Measurements from ENCODE around the gene FANCM. TPM values are rescaled to one million over a fixed set of nuclear protein-coding genes. Genes with fewer than 3 reads are reported as not detected.

Gene FANCM
- total RNA-seq, 4 donors from 2014 or later, result 2.6 to 10.1 (median 6.4) TPM

DNA sequence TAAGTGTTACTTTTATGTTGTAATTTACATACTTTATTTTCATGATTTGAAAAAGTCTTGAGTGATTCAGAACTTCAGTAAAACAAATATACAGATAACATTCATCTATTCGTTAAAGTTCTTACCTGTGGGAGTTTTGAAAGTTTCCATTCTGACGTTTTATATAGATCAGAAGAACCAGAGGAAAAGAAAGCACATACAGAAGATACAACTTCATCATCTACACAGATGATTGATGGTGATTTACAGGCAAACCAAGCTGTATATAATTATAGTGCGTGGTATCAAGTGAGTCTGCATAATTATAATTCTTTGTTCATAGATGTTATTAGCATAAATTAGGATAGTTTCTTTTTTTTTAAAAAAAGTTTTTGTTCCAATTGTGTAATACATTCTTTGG is 21.4 kb upstream of the FANCM start:
- peaks cover 69% of the 10 kb centered on the region for H3K36me3 ChIP-seq
- H3K9me3 ChIP-seq, result no peaks in the 10 kb centered on the region
- DNase-seq (ENCODE audit: low spot score in 2 of 2), result no peak
- TF ChIP-seq, protein P1, sequence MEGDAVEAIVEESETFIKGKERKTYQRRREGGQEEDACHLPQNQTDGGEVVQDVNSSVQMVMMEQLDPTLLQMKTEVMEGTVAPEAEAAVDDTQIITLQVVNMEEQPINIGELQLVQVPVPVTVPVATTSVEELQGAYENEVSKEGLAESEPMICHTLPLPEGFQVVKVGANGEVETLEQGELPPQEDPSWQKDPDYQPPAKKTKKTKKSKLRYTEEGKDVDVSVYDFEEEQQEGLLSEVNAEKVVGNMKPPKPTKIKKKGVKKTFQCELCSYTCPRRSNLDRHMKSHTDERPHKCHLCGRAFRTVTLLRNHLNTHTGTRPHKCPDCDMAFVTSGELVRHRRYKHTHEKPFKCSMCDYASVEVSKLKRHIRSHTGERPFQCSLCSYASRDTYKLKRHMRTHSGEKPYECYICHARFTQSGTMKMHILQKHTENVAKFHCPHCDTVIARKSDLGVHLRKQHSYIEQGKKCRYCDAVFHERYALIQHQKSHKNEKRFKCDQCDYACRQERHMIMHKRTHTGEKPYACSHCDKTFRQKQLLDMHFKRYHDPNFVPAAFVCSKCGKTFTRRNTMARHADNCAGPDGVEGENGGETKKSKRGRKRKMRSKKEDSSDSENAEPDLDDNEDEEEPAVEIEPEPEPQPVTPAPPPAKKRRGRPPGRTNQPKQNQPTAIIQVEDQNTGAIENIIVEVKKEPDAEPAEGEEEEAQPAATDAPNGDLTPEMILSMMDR (IDR thresholded peaks at IDR 0.05), result no peak
- TF ChIP-seq POLR2AphosphoS5 (IDR thresholded peaks at IDR 0.05), result no peak
- no peak for TF ChIP-seq POLR2A (IDR thresholded peaks at IDR 0.05)
- TF ChIP-seq EP300 (IDR thresholded peaks at IDR 0.05), result no peak
- no peaks in the 10 kb centered on the region for H3K27me3 ChIP-seq
- H3K27ac ChIP-seq, result no peak overlapping the region
- WGBS, result 81% methylated on average over 3 of the region's 3 CpGs
- no peak overlapping the region for H3K4me3 ChIP-seq
- no peaks in the 10 kb centered on the region for H3K4me1 ChIP-seq

DNA sequence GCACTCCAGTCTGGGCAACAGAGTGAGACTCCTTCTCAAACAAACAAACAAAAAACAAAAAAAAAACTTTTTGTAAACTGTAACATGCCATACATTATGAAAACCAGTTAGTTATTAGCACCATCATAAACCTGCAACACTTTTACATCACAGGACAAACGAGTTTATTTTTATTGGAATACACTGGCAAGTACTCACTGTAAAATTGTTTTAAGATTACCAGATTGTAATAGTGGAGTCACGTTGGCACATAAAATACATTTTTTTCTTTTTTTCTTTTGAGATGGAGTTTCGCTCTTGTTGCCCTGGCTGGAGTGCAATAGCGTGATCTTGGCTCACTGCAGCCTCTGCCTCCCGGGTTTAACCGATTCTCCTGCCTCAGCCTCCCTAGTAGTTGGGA is 17.1 kb upstream of the FANCM start:
- Histone ChIP-seq H3K4me3 (no peak overlapping the region), H3K27ac (no peak overlapping the region), H3K27me3 (no peaks in the 10 kb centered on the region), H3K36me3 (peaks cover 83% of the 10 kb centered on the region), H3K9me3 (no peaks in the 10 kb centered on the region), H3K4me1 (no peaks in the 10 kb centered on the region)
- DNase-seq (ENCODE audit: low spot score in 2 of 2), result no peak
- TF ChIP-seq EP300 (IDR thresholded peaks at IDR 0.05) (no peak), POLR2A (IDR thresholded peaks at IDR 0.05) (no peak), POLR2AphosphoS5 (IDR thresholded peaks at IDR 0.05) (no peak)
- TF ChIP-seq, protein P1 (IDR thresholded peaks at IDR 0.05), result no peak
- 87% methylated on average over 6 of the region's 6 CpGs for WGBS

DNA sequence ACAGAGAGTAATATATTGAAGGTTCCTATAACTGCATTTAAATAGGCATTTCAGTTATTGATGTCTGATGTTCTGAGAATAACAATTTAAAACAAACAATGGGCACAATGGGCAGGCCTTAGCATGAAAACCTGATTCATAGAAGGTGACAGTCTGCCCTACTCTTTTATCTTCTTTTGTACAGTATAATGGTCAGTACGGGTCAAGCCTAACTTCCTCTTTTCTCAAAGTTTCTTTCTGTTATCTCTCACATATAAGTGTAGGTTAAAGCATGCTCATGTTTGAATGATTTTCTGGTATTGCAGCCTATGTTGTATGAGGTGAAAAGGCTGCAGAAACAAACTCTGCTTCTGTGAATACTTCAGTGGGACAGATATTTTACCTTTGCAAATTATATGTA is 15.6 kb upstream of the FANCM start:
- Histone ChIP-seq H3K4me3 (no peak overlapping the region), H3K36me3 (peaks cover 88% of the 10 kb centered on the region), H3K27me3 (no peaks in the 10 kb centered on the region), H3K27ac (no peak overlapping the region), H3K4me1 (no peaks in the 10 kb centered on the region), H3K9me3 (no peaks in the 10 kb centered on the region)
- DNase-seq (ENCODE audit: low spot score in 2 of 2), result no peak
- WGBS, result 80% methylated on average over 1 of the region's 1 CpG
- TF ChIP-seq POLR2A (IDR thresholded peaks at IDR 0.05), result no peak
- TF ChIP-seq POLR2AphosphoS5 (IDR thresholded peaks at IDR 0.05), result no peak
- no peak for TF ChIP-seq EP300 (IDR thresholded peaks at IDR 0.05)
- TF ChIP-seq, protein P1 (IDR thresholded peaks at IDR 0.05), result no peak

DNA sequence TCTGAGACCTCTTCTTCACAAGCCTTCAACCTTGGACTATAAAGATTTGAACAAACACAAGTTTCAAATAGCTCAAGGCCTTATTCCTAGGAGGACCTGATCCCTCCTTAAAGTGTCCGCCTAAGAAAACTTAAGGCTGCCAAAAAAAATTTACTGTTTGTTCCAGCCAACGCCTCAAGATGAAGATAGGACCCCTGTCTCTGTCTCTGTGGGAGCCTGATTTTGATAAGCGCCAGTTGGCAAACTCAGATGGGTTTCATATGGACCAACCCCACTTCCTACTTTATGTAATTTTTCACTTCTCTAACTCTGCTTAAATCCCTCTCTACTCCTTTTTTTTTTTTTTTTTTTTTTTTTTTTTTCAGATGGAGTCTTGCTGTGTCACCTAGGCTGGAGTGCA is 12.5 kb upstream of the FANCM start:
- Histone ChIP-seq H3K27me3 (no peaks in the 10 kb centered on the region), H3K36me3 (peaks cover 78% of the 10 kb centered on the region), H3K4me3 (no peak overlapping the region), H3K9me3 (no peaks in the 10 kb centered on the region), H3K27ac (no peak overlapping the region), H3K4me1 (no peaks in the 10 kb centered on the region)
- TF ChIP-seq EP300 (IDR thresholded peaks at IDR 0.05) (no peak), POLR2A (IDR thresholded peaks at IDR 0.05) (no peak), POLR2AphosphoS5 (IDR thresholded peaks at IDR 0.05) (no peak)
- TF ChIP-seq, protein P1 (IDR thresholded peaks at IDR 0.05), result no peak
- DNase-seq (ENCODE audit: low spot score in 2 of 2), result no peak
- 98% methylated on average over 3 of the region's 3 CpGs for WGBS

DNA sequence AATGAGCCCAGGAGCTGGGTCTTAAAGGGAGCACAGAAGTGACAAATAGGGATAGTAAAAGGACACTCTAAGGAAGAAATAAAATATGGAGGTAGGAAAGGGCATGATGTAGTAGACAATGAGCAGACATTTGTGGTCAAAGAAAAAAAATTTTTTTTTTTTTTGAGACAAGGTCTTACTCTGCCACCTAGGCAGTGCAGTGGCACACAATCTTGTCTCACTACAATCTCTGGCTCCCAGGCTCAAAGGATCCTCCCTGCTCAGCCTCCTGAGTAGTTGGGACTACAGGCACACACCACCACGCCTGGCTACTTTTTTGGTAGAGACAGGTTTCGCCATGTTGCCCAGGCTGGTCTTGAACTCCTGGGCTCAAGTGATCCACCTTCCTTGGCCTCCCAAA is 10.0 kb upstream of the FANCM start:
- DNase-seq (ENCODE audit: low spot score in 2 of 2), result no peak
- Histone ChIP-seq H3K36me3 (peaks cover 57% of the 10 kb centered on the region), H3K9me3 (no peaks in the 10 kb centered on the region), H3K4me1 (no peaks in the 10 kb centered on the region), H3K4me3 (no peak overlapping the region), H3K27ac (no peak overlapping the region), H3K27me3 (no peaks in the 10 kb centered on the region)
- TF ChIP-seq POLR2AphosphoS5 (IDR thresholded peaks at IDR 0.05), result no peak
- TF ChIP-seq EP300 (IDR thresholded peaks at IDR 0.05), result no peak
- TF ChIP-seq POLR2A (IDR thresholded peaks at IDR 0.05), result no peak
- WGBS, result 96% methylated on average over 2 of the region's 2 CpGs

Data from suprapubic skin (tissue), 4 donors.